Measurements from ENCODE around the gene C2CD4B.

DNA sequence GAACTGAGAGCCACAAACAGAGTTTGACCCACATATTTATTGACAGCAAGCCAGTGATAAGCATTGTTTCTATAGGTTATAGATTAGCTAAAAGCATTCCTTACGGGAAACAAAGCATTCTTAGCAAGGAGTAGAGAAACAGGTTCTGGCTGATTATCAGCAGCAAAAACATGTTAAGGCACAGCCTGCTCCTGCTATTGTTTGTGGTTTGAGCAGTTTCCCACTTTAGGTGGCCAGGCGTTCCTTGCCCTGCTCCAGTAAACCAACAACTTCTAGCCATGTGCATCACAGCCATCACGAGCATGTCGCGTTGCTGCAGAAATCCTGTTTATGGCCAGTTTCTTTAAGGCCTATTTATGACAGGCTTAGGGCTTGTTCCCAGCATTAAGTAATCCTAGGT is 44.7 kb upstream of the C2CD4B start:
- TF ChIP-seq, protein P1, sequence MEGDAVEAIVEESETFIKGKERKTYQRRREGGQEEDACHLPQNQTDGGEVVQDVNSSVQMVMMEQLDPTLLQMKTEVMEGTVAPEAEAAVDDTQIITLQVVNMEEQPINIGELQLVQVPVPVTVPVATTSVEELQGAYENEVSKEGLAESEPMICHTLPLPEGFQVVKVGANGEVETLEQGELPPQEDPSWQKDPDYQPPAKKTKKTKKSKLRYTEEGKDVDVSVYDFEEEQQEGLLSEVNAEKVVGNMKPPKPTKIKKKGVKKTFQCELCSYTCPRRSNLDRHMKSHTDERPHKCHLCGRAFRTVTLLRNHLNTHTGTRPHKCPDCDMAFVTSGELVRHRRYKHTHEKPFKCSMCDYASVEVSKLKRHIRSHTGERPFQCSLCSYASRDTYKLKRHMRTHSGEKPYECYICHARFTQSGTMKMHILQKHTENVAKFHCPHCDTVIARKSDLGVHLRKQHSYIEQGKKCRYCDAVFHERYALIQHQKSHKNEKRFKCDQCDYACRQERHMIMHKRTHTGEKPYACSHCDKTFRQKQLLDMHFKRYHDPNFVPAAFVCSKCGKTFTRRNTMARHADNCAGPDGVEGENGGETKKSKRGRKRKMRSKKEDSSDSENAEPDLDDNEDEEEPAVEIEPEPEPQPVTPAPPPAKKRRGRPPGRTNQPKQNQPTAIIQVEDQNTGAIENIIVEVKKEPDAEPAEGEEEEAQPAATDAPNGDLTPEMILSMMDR (IDR thresholded peaks at IDR 0.05; ENCODE audit: insufficient read depth, low read length, poor library complexity, severe bottlenecking), result no peak
- no peak for TF ChIP-seq EZH2phosphoT487 (conservative IDR thresholded peaks at IDR 0.05; ENCODE audit: low read length)
